Epithelial cell of prostate (primary cell): ENCODE data around the gene GTPBP10.

Source experiments
- DNase-seq: peaks from one replicate; pipeline ENCODE4 v3.0.0-alpha.2; 2011; ENCODE audit warnings: low read depth, low spot score
- H3K27ac ChIP-seq: fragments of 450-650 bp; 2 replicates; pipeline ENCODE4 v1.5.1; 2017; ENCODE audit warnings: mild to moderate bottlenecking

The GTPBP10 gene

DNA sequence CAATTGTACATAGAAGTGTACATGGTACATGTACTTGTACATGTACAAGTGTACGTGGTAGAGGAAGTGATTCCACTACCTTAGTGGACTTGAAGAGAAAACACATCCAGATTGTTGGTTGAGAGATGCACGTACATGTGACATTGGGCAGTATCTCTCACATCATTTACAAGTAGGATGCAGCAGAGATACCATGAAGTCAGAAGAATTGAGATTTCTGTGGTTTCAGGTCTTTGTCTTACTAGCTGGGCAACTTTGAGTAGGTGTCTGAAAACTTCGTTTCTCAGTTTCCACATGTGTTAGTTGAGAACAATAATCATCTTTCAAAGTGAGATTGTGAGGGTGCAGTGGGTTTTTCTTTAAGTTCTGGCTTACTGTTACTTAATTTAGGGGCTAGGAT lies 78.2 kb downstream of the GTPBP10 start:
- peak overlapping the region; percentile 64 for H3K27ac ChIP-seq
- no peak for DNase-seq

DNA sequence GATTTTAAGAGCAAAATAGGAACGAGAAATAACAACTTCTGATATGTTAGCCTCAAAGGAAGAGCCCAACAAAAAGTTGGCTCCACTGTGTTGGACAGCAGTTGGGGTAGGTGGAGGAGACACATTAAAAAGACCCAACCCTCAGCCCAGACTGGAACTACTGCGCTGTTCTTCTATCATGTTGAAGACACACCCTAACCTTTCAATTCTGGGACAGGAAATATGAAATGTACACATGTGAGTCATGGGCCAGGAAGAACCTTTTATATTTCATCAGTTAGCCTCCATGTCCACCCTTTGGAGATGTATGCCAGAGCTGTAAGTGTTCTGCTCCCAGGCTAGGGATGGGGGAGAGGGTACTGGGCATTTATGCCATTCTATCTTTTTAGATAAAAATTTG lies 78.9 kb downstream of the GTPBP10 start:
- peak overlapping the region; percentile 64 for H3K27ac ChIP-seq
- DNase-seq = no peak

DNA sequence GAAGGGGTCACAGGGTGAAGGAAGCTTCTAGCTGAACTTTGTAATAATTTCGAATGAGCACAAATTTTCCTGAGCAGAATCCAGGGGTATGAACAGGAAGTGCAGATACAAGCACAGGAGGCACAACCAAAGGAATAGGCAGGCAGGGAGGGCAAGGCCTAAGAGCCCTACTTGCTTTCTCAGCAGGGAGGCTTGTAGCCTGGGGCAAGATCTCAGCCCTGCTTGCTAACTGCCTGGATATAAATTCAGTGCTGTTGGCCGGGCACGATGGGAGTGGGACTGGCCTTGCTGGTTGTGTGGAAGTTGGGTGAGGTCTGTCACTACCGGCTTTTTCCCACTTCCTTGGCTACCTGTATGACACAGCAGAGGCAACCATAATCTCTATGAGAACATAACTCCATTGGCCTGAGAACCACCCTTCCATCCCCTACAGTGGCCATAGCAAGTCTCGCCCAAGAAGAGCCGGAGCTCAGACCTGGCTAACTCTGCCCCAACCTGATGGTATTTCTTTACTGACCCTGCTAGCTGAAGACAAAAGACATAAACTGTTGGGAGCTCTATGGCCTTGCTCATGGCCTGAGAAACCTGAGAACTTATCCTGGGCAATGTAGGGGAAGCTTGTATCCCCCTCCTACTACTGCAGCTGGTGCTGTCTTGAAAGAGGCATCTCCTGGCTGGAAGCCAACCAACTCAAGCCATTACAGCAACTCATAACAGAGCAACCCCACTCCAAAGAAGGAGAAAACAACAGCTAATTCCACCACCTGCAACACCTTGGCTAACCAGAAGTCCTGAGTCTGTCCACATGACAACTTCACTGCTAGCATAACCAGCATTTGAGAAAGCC lies 84.3 kb downstream of the GTPBP10 start:
- DNase-seq = no peak
- no peak overlapping the region for H3K27ac ChIP-seq

GRCh38 chr7:90432752-90433151 lies 86.2 kb downstream of the GTPBP10 start:
- no peak overlapping the region for H3K27ac ChIP-seq
- no peak for DNase-seq

DNA sequence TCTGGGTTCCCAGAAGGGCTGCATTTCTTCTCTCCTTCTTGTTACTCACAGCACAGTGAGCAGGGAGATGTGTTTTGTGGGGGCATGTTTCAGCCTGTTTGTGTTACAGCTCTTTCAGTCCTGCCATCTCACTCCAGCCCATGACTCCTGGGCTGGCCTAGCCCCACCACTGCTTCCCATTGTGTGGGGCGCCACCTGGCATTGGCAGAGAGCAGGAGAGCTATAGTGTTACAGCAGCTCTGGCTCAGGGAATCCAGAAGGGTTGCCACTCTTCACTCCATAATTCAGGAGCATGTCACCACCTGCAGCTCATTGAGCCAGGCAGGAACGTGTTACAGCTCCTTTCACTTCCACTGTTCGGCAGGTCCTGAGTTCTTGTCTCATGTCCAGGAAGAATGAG lies 86.7 kb downstream of the GTPBP10 start:
- no peak overlapping the region for H3K27ac ChIP-seq
- peak; percentile 18 for DNase-seq
